Astrocyte of the spinal cord (primary cell): ENCODE results near the gene ZNF133.

Experiments used
- DNase-seq: peaks from one replicate; pipeline ENCODE4 v3.0.0; 2011; ENCODE audit warnings: low read depth, low spot score
- H3K4me3 ChIP-seq: 2 replicates; pipeline ENCODE4 v1.5.1; 2011; ENCODE audit warnings: low read depth, mild to moderate bottlenecking, low read length, moderate library complexity
- CTCF ChIP-seq: IDR thresholded peaks from 2 replicates; pipeline ENCODE4 v1.5.1; 2012; ENCODE audit warnings: low read depth, mild to moderate bottlenecking, low read length, inconsistent platforms
- in situ Hi-C: cut with HindIII; loops from 2 replicates; pipeline ENCODE4 v1.10.0; 2017; ENCODE audit warnings: low sequenced_read_pairs

ZNF133 gene

GRCh38 chr20:18316166-18316565, 27.8 kb downstream of the ZNF133 start:
- no peak for TF ChIP-seq CTCF
- in situ Hi-C loops: no loop called here
- H3K4me3 ChIP-seq: no peak overlapping the region
- DNase-seq: no peak

- DNase-seq: no peak
- no peak for TF ChIP-seq CTCF
- in situ Hi-C loops: no loop called here
- H3K4me3 ChIP-seq: no peak overlapping the region
Measured at GRCh38 chr20:18321316-18321715, 33.0 kb downstream of the ZNF133 start.

- TF ChIP-seq CTCF: no peak
- DNase-seq: no peak
- in situ Hi-C loops: no loop called here
- no peak overlapping the region for H3K4me3 ChIP-seq
Measured at GRCh38 chr20:18321976-18322950, 33.9 kb downstream of the ZNF133 start.

GRCh38 chr20:18323705-18324104, 35.4 kb downstream of the ZNF133 start:
- no peak overlapping the region for H3K4me3 ChIP-seq

GRCh38 chr20:18324596-18325089, 36.3 kb downstream of the ZNF133 start:
- H3K4me3 ChIP-seq: no peak overlapping the region
- no peak for DNase-seq
- in situ Hi-C loops: no loop called here
- TF ChIP-seq CTCF: no peak

More at GRCh38 chr20:18323705-18324104, 35.4 kb downstream of the ZNF133 start:
- no peak for TF ChIP-seq CTCF
- in situ Hi-C loops: no loop called here
- DNase-seq: no peak

- in situ Hi-C loops: no loop called here
- H3K4me3 ChIP-seq: no peak overlapping the region
- no peak for DNase-seq
- no peak for TF ChIP-seq CTCF
Measured at GRCh38 chr20:18326990-18327389, 38.7 kb downstream of the ZNF133 start.
